GM12874 (cell line): ENCODE results near the gene PACRG.

Experiments
- TF ChIP-seq, protein P1 (sequence below): IDR thresholded peaks from 2 replicates; pipeline ENCODE4 v1.5.1; 2011; ENCODE audit warnings: low read depth, mild to moderate bottlenecking, control low read depth, low read length, moderate library complexity; ENCODE audit not compliant: insufficient read depth

Gene PACRG

DNA sequence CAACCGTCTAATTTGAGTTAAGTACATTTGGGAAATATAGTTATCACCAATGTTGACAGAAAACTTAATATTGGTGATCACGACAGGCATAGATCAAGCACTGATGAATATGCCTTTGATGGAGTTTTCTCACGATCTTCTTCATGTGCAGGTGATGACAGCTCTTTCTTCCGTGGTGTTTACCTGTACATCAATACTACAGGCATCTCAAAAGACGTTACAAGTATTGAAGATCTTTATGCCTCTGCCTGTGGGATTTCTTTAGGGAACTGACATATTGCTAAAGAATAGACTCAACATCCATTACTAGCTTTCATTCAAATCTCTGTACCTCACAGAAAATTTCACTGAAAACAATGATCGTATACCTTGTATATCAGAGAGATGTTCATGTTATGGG, 178.7 kb downstream of the PACRG start:
- TF ChIP-seq, protein P1, sequence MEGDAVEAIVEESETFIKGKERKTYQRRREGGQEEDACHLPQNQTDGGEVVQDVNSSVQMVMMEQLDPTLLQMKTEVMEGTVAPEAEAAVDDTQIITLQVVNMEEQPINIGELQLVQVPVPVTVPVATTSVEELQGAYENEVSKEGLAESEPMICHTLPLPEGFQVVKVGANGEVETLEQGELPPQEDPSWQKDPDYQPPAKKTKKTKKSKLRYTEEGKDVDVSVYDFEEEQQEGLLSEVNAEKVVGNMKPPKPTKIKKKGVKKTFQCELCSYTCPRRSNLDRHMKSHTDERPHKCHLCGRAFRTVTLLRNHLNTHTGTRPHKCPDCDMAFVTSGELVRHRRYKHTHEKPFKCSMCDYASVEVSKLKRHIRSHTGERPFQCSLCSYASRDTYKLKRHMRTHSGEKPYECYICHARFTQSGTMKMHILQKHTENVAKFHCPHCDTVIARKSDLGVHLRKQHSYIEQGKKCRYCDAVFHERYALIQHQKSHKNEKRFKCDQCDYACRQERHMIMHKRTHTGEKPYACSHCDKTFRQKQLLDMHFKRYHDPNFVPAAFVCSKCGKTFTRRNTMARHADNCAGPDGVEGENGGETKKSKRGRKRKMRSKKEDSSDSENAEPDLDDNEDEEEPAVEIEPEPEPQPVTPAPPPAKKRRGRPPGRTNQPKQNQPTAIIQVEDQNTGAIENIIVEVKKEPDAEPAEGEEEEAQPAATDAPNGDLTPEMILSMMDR, result no peak

DNA sequence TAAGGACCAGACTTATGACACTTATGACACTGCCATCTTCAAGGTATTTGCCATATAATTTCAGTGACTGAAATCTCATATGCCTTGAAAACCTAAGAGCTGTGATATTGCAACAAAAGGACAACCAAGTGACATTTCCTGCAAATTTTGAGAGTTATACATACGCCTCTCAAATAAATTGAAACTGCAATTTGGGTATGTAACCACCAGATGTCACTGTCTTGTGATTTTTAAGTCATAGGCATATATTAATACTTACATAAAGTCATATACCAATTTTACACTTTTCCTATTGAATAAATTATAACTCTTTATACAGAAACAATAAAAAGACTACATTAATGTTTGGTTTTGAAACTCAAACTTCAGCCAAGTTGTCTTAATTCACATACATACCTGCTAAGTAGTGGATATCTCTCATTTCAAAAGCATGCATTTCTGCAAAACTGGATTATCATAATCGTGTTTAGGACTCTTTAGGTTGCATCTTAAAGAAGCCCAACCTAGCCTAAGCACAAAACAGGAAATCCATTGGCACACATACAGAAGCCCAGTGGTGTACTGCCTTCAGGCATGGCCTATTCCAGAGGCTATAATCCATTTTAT, 180.2 kb downstream of the PACRG start:
- TF ChIP-seq, protein P1, result peak; percentile 17; the same call in 1 of the 2 replicates

DNA sequence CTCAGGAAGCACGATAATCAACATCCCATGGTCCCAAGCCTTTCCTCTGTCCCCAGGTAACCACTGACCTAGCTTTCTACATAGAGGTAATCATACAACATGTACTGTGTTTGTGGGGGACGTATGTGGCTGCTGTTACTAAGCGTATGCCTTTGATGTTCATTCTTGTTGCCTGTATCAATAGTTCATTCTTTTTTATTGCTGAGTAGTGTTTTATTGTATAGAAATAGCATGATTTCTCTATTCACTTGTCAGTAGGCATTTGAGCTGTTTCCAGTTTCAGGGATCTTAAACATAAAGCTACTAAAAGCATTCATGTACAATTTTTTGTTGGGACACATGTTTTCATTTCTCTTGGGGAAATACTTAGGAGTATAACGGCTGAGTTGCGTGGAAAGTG, 185.4 kb downstream of the PACRG start:
- TF ChIP-seq, protein P1, result no peak

DNA sequence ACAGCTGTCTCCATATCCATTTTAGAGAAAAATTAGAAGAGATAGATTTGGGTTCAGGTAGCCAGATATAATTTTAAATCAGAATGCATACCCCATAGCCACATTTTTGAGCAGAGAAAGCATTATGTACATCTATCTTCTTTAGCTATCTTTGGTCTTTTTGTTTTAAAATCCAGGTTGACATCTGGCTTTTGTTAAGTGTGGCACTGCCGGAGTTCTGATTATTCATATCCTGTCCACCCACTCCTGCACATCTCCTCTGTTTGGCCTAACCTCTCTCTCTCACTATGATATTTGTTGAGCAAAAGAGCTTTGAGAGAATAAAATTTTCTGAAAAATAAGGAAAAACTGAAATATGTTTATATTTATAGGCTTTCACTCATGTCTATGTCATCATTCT, 189.7 kb downstream of the PACRG start:
- TF ChIP-seq, protein P1, result no peak

DNA sequence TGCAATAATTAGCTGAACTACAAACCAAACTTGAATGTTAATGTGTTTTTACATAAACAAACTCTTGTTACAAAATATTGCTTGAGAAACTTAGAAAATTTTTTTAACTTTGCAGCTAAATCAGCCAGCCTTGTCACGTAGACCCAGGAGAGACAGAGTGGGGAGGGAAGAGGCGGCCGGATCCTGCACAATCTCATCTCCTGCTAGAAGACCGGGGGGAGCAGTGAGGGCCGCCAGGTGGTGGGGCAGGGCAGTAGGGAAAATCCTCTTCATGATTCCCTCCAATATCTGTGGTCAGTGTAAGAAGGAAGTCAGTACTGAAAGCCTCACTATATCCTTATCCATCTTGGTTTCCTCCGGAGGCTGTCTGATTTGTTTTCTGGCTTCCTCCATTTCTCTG, 193.3 kb downstream of the PACRG start:
- TF ChIP-seq, protein P1, result no peak

DNA sequence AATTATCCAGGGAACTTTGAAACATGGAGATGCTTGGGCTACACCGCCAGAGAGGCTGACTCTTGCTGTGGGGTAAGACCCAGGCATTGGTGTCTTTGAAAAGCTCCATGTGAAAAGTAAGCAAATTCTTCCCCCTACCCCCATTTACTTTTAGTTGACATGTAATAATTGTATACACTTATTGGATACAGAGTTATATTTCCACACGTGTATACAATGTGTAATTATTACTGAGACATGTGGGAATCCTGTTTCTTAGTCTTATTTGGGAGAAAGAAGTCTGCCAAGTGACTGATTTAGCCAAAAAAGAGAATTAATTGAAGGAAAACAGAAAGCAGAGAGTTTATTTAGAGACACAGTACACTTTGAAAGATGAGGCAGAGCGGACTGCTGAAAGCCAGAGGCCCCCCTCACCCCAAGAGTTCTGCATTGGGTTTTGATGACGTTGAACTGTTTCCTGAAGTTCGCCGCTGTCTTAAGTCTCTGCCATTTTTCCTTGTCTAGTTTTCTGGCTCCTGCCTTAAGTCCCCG, 193.8 kb downstream of the PACRG start:
- TF ChIP-seq, protein P1, result no peak

DNA sequence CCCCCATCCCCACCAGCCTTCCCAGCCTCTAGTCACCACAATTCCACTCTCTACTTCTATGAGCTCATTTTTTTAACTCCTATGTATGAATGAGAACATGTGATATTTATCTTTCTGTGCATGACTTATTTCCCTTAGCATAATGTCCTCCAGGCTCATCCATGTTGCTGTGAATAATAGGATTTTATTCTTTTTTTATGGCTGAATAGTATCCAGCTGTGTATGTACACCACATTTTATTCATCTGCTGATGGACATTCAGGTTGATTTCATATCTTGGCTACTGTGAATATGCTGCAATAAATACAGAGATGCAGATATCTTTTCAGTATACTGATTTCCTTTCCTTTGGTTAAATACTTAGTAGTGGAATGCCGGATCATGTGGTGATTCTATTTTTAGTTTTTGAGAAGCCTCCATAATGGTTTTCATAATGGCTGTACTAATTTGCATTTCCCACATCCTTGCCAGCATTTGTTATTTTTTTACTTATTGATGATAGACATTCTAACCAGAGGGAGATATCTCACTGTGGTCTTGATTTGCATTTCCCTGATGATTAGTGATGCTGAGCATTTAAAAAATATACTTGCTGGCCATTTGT, 194.9 kb downstream of the PACRG start:
- TF ChIP-seq, protein P1, result no peak
